IMR-90 (cell line): ENCODE measurements around the gene ALK. TPM values are rescaled to one million over a fixed set of nuclear protein-coding genes. Genes with fewer than 3 reads are reported as not detected.

Experiments
- ATAC-seq: fragments of 200-7000 bp; cut with Tn5 transposase; 2 replicates; pipeline ENCODE4 v1.9.1; 2020; ENCODE audit warnings: low read depth, mild to moderate bottlenecking, moderate library complexity
- BruUV-seq: library from RNA; stranded (reverse); fragments of 400-500 nt; replicated peaks from 2 replicates; lab custom pipeline; 2021; lab: Mats Ljungman, UMichigan
- CTCF ChIA-PET: fragments of 300-600 bp; formaldehyde crosslinking; extraction: SDS; loops from one replicate; lab custom pipeline; 2021; ENCODE audit warnings: antibody characterized with exemption; lab: Yijun Ruan, JAX
- POLR2A ChIA-PET: fragments of 300-600 bp; sonication (Branson Sonifier 250); formaldehyde crosslinking; loops from one replicate; lab custom pipeline; 2022; ENCODE audit warnings: antibody characterized with exemption; ENCODE audit not compliant: unreplicated experiment; lab: Charles Lee
- DNase-seq: peaks from one replicate; pipeline ENCODE4 v3.0.0; 2013
- H2AFZ ChIP-seq: replicated peaks from 2 replicates; pipeline ENCODE3; 2013; ENCODE audit warnings: low read length, mild to moderate bottlenecking; ENCODE audit not compliant: poor library complexity
- H2AK5ac ChIP-seq: 2 replicates; pipeline ENCODE4 v1.6.1; 2013; ENCODE audit warnings: low read depth, low read length, inconsistent platforms
- H2AK9ac ChIP-seq: replicated peaks from 2 replicates; pipeline ENCODE3; 2013; ENCODE audit warnings: mild to moderate bottlenecking, low read depth, low read length, moderate library complexity; ENCODE audit not compliant: poor library complexity
- H2BK120ac ChIP-seq: 2 replicates; pipeline ENCODE4 v1.6.1; 2013; ENCODE audit warnings: low read depth, low read length, inconsistent platforms
- H2BK15ac ChIP-seq: 3 replicates; pipeline ENCODE4 v1.6.1; 2013; ENCODE audit warnings: low read depth, low read length, inconsistent platforms
- H2BK20ac ChIP-seq: 2 replicates; pipeline ENCODE4 v1.6.1; 2013; ENCODE audit warnings: low read depth, mild to moderate bottlenecking, inconsistent platforms, low read length, moderate library complexity
- H2BK5ac ChIP-seq: 2 replicates; pipeline ENCODE4 v1.6.1; 2013; ENCODE audit warnings: mild to moderate bottlenecking, low read depth, low read length, inconsistent platforms; ENCODE audit not compliant: poor library complexity, severe bottlenecking
- H3K14ac ChIP-seq: replicated peaks from 2 replicates; pipeline ENCODE4 v1.6.1; 2013; ENCODE audit warnings: low read depth, low read length, inconsistent platforms
- H3K18ac ChIP-seq: 2 replicates; pipeline ENCODE4 v1.6.1; 2013; ENCODE audit warnings: low read depth, low read length, control low read depth
- H3K23ac ChIP-seq: 2 replicates; pipeline ENCODE4 v1.6.1; 2013; ENCODE audit warnings: low read depth, low read length, inconsistent platforms
- H3K27ac ChIP-seq: 2 replicates; pipeline ENCODE4 v1.5.1; 2013; ENCODE audit warnings: mild to moderate bottlenecking, control low read depth, low read length; ENCODE audit not compliant: insufficient read depth
- H3K27me3 ChIP-seq: 2 replicates; pipeline ENCODE4 v1.6.1; 2013; ENCODE audit warnings: low read length; ENCODE audit not compliant: control insufficient read depth, insufficient read depth
- H3K36me3 ChIP-seq: 2 replicates; pipeline ENCODE4 v1.6.1; 2013; ENCODE audit warnings: low read length, mixed read lengths; ENCODE audit not compliant: control insufficient read depth, insufficient read depth
- H3K4ac ChIP-seq: 2 replicates; pipeline ENCODE4 v1.6.1; 2013; ENCODE audit warnings: low read depth, low read length, inconsistent platforms
- H3K4me1 ChIP-seq: 2 replicates; pipeline ENCODE4 v1.6.1; 2013; ENCODE audit warnings: low read length, mixed read lengths; ENCODE audit not compliant: control insufficient read depth, insufficient read depth
- H3K4me2 ChIP-seq: 2 replicates; pipeline ENCODE4 v1.6.1; 2013; ENCODE audit warnings: low read depth, mild to moderate bottlenecking, control low read depth, low read length, moderate library complexity
- H3K4me3 ChIP-seq: 2 replicates; pipeline ENCODE4 v1.5.1; 2013; ENCODE audit warnings: low read depth, mild to moderate bottlenecking, control low read depth, low read length, moderate library complexity; ENCODE audit not compliant: insufficient read depth
- H3K56ac ChIP-seq: 2 replicates; pipeline ENCODE4 v1.6.1; 2013; ENCODE audit warnings: low read length, inconsistent platforms; ENCODE audit not compliant: insufficient read depth; ENCODE audit errors: extremely low read depth
- H3K79me1 ChIP-seq, 2 experiments: 2 replicates each; pipeline ENCODE4 v1.6.1; 2013; ENCODE audit warnings: low read length in 2 of 2, inconsistent platforms in 1 of 2, low read depth in 1 of 2
- H3K9ac ChIP-seq: 2 replicates; pipeline ENCODE4 v1.6.1; 2013; ENCODE audit warnings: low read depth, low read length, control low read depth
- H3K9me1 ChIP-seq: 2 replicates; pipeline ENCODE4 v1.6.1; 2013; ENCODE audit warnings: low read length, inconsistent platforms; ENCODE audit not compliant: insufficient read depth
- H3K9me3 ChIP-seq: 2 replicates; pipeline ENCODE4 v1.6.1; 2013; ENCODE audit warnings: low read length; ENCODE audit not compliant: control insufficient read depth, insufficient read depth
- H4K20me1 ChIP-seq: 2 replicates; pipeline ENCODE4 v1.6.1; 2013; ENCODE audit warnings: low read length, inconsistent platforms; ENCODE audit not compliant: insufficient read depth
- H4K5ac ChIP-seq: 2 replicates; pipeline ENCODE4 v1.6.1; 2013; ENCODE audit warnings: mild to moderate bottlenecking, low read depth, low read length, control low read depth
- H4K8ac ChIP-seq, 2 experiments: 2 replicates each; pipeline ENCODE4 v1.6.1; 2013; ENCODE audit warnings: low read depth in 2 of 2, low read length in 2 of 2, control low read depth in 1 of 2, inconsistent platforms in 1 of 2
- H4K91ac ChIP-seq: 2 replicates; pipeline ENCODE4 v1.6.1; 2013; ENCODE audit warnings: low read depth, low read length, inconsistent platforms; ENCODE audit not compliant: insufficient read depth
- BHLHE40 ChIP-seq: fragments of 150-350 bp; IDR thresholded peaks from 2 replicates; pipeline ENCODE4 v1.6.1; 2016; ENCODE audit warnings: mild to moderate bottlenecking, low read depth, low read length
- CEBPB ChIP-seq: IDR thresholded peaks from 2 replicates; pipeline ENCODE4 v1.6.1; 2012; ENCODE audit warnings: low read depth, low read length, improper control_type of control experiment
- CHD1 ChIP-seq: IDR thresholded peaks from 2 replicates; pipeline ENCODE4 v1.6.1; 2012; ENCODE audit warnings: low read depth, low read length, improper control_type of control experiment
- FOS ChIP-seq: fragments of 150-350 bp; IDR thresholded peaks from 2 replicates; pipeline ENCODE4 v1.6.1; 2016; ENCODE audit warnings: low read depth, low read length
- MAFK ChIP-seq: IDR thresholded peaks from 2 replicates; pipeline ENCODE4 v1.6.1; 2012; ENCODE audit warnings: low read depth, low read length, improper control_type of control experiment
- MAZ ChIP-seq: IDR thresholded peaks from 2 replicates; pipeline ENCODE4 v1.6.1; 2012; ENCODE audit warnings: low read depth, mild to moderate bottlenecking, low read length, improper control_type of control experiment, moderate library complexity, borderline replicate concordance
- MXI1 ChIP-seq: IDR thresholded peaks from 2 replicates; pipeline ENCODE4 v1.6.1; 2012; ENCODE audit warnings: low read depth, mild to moderate bottlenecking, low read length, moderate library complexity, borderline replicate concordance
- NFE2L2 ChIP-seq: fragments of 150-350 bp; IDR thresholded peaks from 2 replicates; pipeline ENCODE4 v1.6.1; 2016; ENCODE audit warnings: low read depth, mild to moderate bottlenecking, low read length
- POLR2A ChIP-seq: IDR thresholded peaks from 2 replicates; pipeline ENCODE4 v1.6.1; 2012; ENCODE audit warnings: mild to moderate bottlenecking, low read depth, low read length
- RAD21 ChIP-seq: IDR thresholded peaks from 2 replicates; pipeline ENCODE4 v1.6.1; 2012; ENCODE audit warnings: low read length, improper control_type of control experiment
- RCOR1 ChIP-seq: IDR thresholded peaks from 2 replicates; pipeline ENCODE4 v1.6.1; 2012; ENCODE audit warnings: mild to moderate bottlenecking, low read length, improper control_type of control experiment; ENCODE audit not compliant: insufficient replicate concordance
- RFX5 ChIP-seq: IDR thresholded peaks from 2 replicates; pipeline ENCODE4 v1.8.0; 2012; ENCODE audit warnings: low read depth, mild to moderate bottlenecking, low read length, moderate library complexity
- SMC3 ChIP-seq: fragments of 150-350 bp; IDR thresholded peaks from 2 replicates; pipeline ENCODE4 v1.6.1; 2016; ENCODE audit warnings: low read depth, mild to moderate bottlenecking, antibody characterized with exemption, low read length, moderate library complexity
- WGBS, 2 experiments: methylation state at CpG; one replicate each; pipeline versions ENCODE4 v1.1.5 to v1.1.7; 2013; ENCODE audit warnings: missing lambda C conversion rate in 2 of 2; ENCODE audit not compliant: insufficient read length in 1 of 2; ENCODE audit errors: extremely low coverage in 2 of 2; 5-methylcytosine and 5-hydroxymethylcytosine counted together
- dilution Hi-C: fragments of 300-500 bp; cut with HindIII; formaldehyde crosslinking; loops from one replicate; pipeline ENCODE4 v1.14.3; 2018; ENCODE audit warnings: low sequenced_read_pairs; ENCODE audit not compliant: unreplicated experiment
- in situ Hi-C: fragments of 300-500 bp; cut with MboI; formaldehyde crosslinking; loops from 3 replicates; pipeline ENCODE4 v1.14.3; 2019; ENCODE audit warnings: low sequenced_read_pairs, inconsistent platforms, mixed read lengths
- intact Hi-C: fragments of 100-400 bp; cut with micrococcal nuclease; formaldehyde crosslinking; loops from 2 replicates; pipeline ENCODE4 v1.10.0; 2022
- polyA plus RNA-seq, 3 experiments: library from polyadenylated mRNA; depleted of rRNA; stranded (reverse); fragments of >200 nt; gene quantifications; 2 replicates each; pipeline ENCODE4 v1.2.3, GENCODE V29; 2012; ENCODE audit warnings: low replicate concordance in 1 of 3
- total RNA-seq: library from RNA; depleted of rRNA; stranded (reverse); fragments of >200 nt; gene quantifications from 2 replicates; pipeline ENCODE4 v1.2.3, GENCODE V29; 2012
- TF ChIP-seq, protein P1 (sequence below): conservative IDR thresholded peaks from 2 replicates; pipeline ENCODE4 v1.5.1; 2012; ENCODE audit warnings: mild to moderate bottlenecking, low read depth, low read length, improper control_type of control experiment
- TF ChIP-seq, protein P2 (sequence below): fragments of 150-350 bp; IDR thresholded peaks from 2 replicates; pipeline ENCODE4 v1.6.1; 2016; ENCODE audit warnings: low read depth, mild to moderate bottlenecking, low read length, moderate library complexity, borderline replicate concordance
- TF ChIP-seq, protein P3 (sequence below): fragments of 150-350 bp; IDR thresholded peaks from 2 replicates; pipeline ENCODE4 v1.6.1; 2017; ENCODE audit warnings: mild to moderate bottlenecking, antibody characterized with exemption, low read length, low read depth

Gene ALK
- total and polyA plus RNA-seq, 2 of the 4 experiments (the other 2 are of a cell fraction), result not detected

GRCh38 chr2:29613792-29614266 lies 307.6 kb downstream of the ALK start:
- Histone ChIP-seq H3K9me3 (no peaks in the 10 kb centered on the region), H3K14ac (no peak overlapping the region), H2AFZ (no peak overlapping the region), H2AK5ac (no peak overlapping the region), H2BK20ac (no peak overlapping the region), H3K36me3 (no peaks in the 10 kb centered on the region), H4K91ac (no peak overlapping the region), H3K23ac (no peak overlapping the region), H3K4me3 (no peak overlapping the region), H2AK9ac (no peak overlapping the region), H3K18ac (no peak overlapping the region; the same call in 1 of the 2 replicates), H2BK120ac (no peak overlapping the region), H3K4me1 (peaks cover 2% of the 10 kb centered on the region; the same call in 1 of the 2 replicates), H3K9me1 (no peaks in the 10 kb centered on the region), H4K8ac (no peak overlapping the region), H3K4ac (no peak overlapping the region), H3K27ac (no peak overlapping the region), H4K5ac (no peak overlapping the region), H3K56ac (no peak overlapping the region), H2BK5ac (no peak overlapping the region), H4K20me1 (no peaks in the 10 kb centered on the region), H3K27me3 (no peaks in the 10 kb centered on the region), H3K79me1 (no peaks in the 10 kb centered on the region), H3K9ac (no peak overlapping the region), H2BK15ac (0 out of 3 replicates have a peak overlapping the region, but pooled peaks have one; percentile 20), H3K4me2 (no peak overlapping the region)
- ATAC-seq (no peak), DNase-seq (no peak)
- intact Hi-C loops, result no loop called here
- WGBS, 2 experiments, result 61% methylated on average over 6 of the region's 8 CpGs; no CpG with 5 or more reads in 1 of the 2 experiments
- CTCF ChIA-PET, result no interaction called here
- dilution Hi-C loops, result no loop called here
- in situ Hi-C loops, result no loop called here
- POLR2A ChIA-PET, result no interaction called here
- no TSS peak for BruUV-seq
- TF ChIP-seq MAZ (no peak), CEBPB (no peak), RCOR1 (no peak), RFX5 (no peak), MXI1 (no peak), MAFK (no peak), BHLHE40 (no peak), POLR2A (no peak), FOS (no peak), NFE2L2 (no peak), CHD1 (no peak), RAD21 (no peak), SMC3 (no peak)
- TF ChIP-seq, protein P1, sequence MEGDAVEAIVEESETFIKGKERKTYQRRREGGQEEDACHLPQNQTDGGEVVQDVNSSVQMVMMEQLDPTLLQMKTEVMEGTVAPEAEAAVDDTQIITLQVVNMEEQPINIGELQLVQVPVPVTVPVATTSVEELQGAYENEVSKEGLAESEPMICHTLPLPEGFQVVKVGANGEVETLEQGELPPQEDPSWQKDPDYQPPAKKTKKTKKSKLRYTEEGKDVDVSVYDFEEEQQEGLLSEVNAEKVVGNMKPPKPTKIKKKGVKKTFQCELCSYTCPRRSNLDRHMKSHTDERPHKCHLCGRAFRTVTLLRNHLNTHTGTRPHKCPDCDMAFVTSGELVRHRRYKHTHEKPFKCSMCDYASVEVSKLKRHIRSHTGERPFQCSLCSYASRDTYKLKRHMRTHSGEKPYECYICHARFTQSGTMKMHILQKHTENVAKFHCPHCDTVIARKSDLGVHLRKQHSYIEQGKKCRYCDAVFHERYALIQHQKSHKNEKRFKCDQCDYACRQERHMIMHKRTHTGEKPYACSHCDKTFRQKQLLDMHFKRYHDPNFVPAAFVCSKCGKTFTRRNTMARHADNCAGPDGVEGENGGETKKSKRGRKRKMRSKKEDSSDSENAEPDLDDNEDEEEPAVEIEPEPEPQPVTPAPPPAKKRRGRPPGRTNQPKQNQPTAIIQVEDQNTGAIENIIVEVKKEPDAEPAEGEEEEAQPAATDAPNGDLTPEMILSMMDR, result no peak
- TF ChIP-seq, protein P2, sequence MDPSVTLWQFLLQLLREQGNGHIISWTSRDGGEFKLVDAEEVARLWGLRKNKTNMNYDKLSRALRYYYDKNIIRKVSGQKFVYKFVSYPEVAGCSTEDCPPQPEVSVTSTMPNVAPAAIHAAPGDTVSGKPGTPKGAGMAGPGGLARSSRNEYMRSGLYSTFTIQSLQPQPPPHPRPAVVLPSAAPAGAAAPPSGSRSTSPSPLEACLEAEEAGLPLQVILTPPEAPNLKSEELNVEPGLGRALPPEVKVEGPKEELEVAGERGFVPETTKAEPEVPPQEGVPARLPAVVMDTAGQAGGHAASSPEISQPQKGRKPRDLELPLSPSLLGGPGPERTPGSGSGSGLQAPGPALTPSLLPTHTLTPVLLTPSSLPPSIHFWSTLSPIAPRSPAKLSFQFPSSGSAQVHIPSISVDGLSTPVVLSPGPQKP, result no peak
- TF ChIP-seq, protein P3, sequence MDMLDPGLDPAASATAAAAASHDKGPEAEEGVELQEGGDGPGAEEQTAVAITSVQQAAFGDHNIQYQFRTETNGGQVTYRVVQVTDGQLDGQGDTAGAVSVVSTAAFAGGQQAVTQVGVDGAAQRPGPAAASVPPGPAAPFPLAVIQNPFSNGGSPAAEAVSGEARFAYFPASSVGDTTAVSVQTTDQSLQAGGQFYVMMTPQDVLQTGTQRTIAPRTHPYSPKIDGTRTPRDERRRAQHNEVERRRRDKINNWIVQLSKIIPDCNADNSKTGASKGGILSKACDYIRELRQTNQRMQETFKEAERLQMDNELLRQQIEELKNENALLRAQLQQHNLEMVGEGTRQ, result no peak
